Stimulated activated CD8-positive, alpha-beta memory T cell treated with anti-CD3 and anti-CD28 coated beads, Interleukin-4, amount 100 ng/mL, for 48 hours (primary cell): ENCODE measurements around the gene ANKH.
"Not testable (repeated sequence)": the region's sequence is repeated elsewhere in the genome, so short reads cannot be mapped to it uniquely, and the experiment has no call there.

Source experiments
- DNase-seq: peaks from one replicate; pipeline ENCODE4 v3.0.0-alpha.2; 2020

Gene ANKH

GRCh38 chr5:14824499-14824898 lies 47.1 kb downstream of the ANKH start:
- no peak for DNase-seq

GRCh38 chr5:14821100-14821845 lies 50.3 kb downstream of the ANKH start:
- DNase-seq, result no peak

GRCh38 chr5:14818931-14819790 lies 52.4 kb downstream of the ANKH start:
- DNase-seq, result no peak

- DNase-seq, result not testable (repeated sequence)
Observed at GRCh38 chr5:14817762-14818136, 53.8 kb downstream of the ANKH start.

GRCh38 chr5:14816999-14817761 lies 54.4 kb downstream of the ANKH start:
- DNase-seq, result peak; percentile 70

GRCh38 chr5:14816374-14816998 lies 55.1 kb downstream of the ANKH start:
- no peak for DNase-seq

- no peak for DNase-seq
Observed at GRCh38 chr5:14813747-14814146, 57.8 kb downstream of the ANKH start.

GRCh38 chr5:14812166-14812565 lies 59.4 kb downstream of the ANKH start:
- no peak for DNase-seq

- no peak for DNase-seq
Observed at GRCh38 chr5:14810928-14811572, 60.5 kb downstream of the ANKH start.

- no peak for DNase-seq
Observed at GRCh38 chr5:14810282-14810681, 61.3 kb downstream of the ANKH start.

GRCh38 chr5:14809369-14810155 lies 62.0 kb downstream of the ANKH start:
- DNase-seq, result peak; percentile 80

GRCh38 chr5:14807471-14807870 lies 64.1 kb downstream of the ANKH start:
- DNase-seq, result no peak

- DNase-seq, result no peak
Observed at GRCh38 chr5:14806456-14806855, 65.1 kb downstream of the ANKH start.

GRCh38 chr5:14802541-14802940 lies 69.0 kb downstream of the ANKH start:
- DNase-seq, result no peak

- DNase-seq, result no peak
Observed at GRCh38 chr5:14801792-14802191, 69.8 kb downstream of the ANKH start.

GRCh38 chr5:14797385-14797784 lies 74.2 kb downstream of the ANKH start:
- DNase-seq, result not testable (repeated sequence)

GRCh38 chr5:14794583-14795230 lies 76.9 kb downstream of the ANKH start:
- DNase-seq, result no peak

GRCh38 chr5:14793851-14794250 lies 77.7 kb downstream of the ANKH start:
- no peak for DNase-seq

- no peak for DNase-seq
Observed at GRCh38 chr5:14790911-14791310, 80.7 kb downstream of the ANKH start.

- DNase-seq, result no peak
Observed at GRCh38 chr5:14790220-14790619, 81.4 kb downstream of the ANKH start.
